Dendritic cell treated with granulocyte-macrophage colony-stimulating factor and Interleukin-4, amounts not matched to agents 40 ng/mL and 50 ng/mL, for 4 days (primary cell): ENCODE data around the gene RELB.

Experiments
- H3K27ac Mint-ChIP-seq: one replicate; pipeline ENCODE4 v1.8.0; 2022; ENCODE audit warnings: mild to moderate bottlenecking, mixed read lengths
- H3K27me3 Mint-ChIP-seq: one replicate; pipeline ENCODE4 v1.8.0; 2022; ENCODE audit warnings: mild to moderate bottlenecking, mixed read lengths
- H3K36me3 Mint-ChIP-seq: one replicate; pipeline ENCODE4 v1.8.0; 2022; ENCODE audit warnings: low read depth, mixed read lengths
- H3K4me1 Mint-ChIP-seq: one replicate; pipeline ENCODE4 v1.8.0; 2022; ENCODE audit warnings: low read depth, mixed read lengths
- H3K4me3 Mint-ChIP-seq: one replicate; pipeline ENCODE4 v1.8.0; 2022; ENCODE audit warnings: mild to moderate bottlenecking, moderate library complexity, mixed read lengths
- H3K9me3 Mint-ChIP-seq: one replicate; pipeline ENCODE4 v1.8.0; 2022; ENCODE audit warnings: mixed read lengths
- intact Hi-C: fragments of 100-400 bp; cut with micrococcal nuclease; formaldehyde crosslinking; loops from one replicate; pipeline ENCODE4 v1.15.0; 2022

The RELB gene

GRCh38 chr19:45079911-45080370 is 78.7 kb downstream of the RELB start:
- Mint-ChIP-seq H3K4me1 (peaks cover 52% of the 10 kb centered on the region), H3K9me3 (no peaks in the 10 kb centered on the region), H3K4me3 (peak overlapping the region; percentile 92), H3K27ac (peak overlapping the region; percentile 90), H3K27me3 (no peaks in the 10 kb centered on the region), H3K36me3 (peaks cover 50% of the 10 kb centered on the region)
- intact Hi-C loops: loop anchor here (1.0 to 5.0 kb wide), 2 partner anchors 11 to 38 kb away; no protein-coding TSS in a partner anchor

- H3K36me3 Mint-ChIP-seq: peaks cover 44% of the 10 kb centered on the region
- peaks cover 39% of the 10 kb centered on the region for H3K4me1 Mint-ChIP-seq
- intact Hi-C loops: no loop called here
- no peaks in the 10 kb centered on the region for H3K27me3 Mint-ChIP-seq
- H3K9me3 Mint-ChIP-seq: no peaks in the 10 kb centered on the region
- H3K4me3 Mint-ChIP-seq: no peak overlapping the region
- no peak overlapping the region for H3K27ac Mint-ChIP-seq
Measured at GRCh38 chr19:45082170-45082569, 80.9 kb downstream of the RELB start.

GRCh38 chr19:45086480-45086879 is 85.2 kb downstream of the RELB start:
- intact Hi-C loops: no loop called here
- Mint-ChIP-seq H3K4me3 (no peak overlapping the region), H3K36me3 (peaks cover 64% of the 10 kb centered on the region), H3K4me1 (peaks cover 30% of the 10 kb centered on the region), H3K9me3 (no peaks in the 10 kb centered on the region), H3K27me3 (no peaks in the 10 kb centered on the region), H3K27ac (no peak overlapping the region)

- no peaks in the 10 kb centered on the region for H3K27me3 Mint-ChIP-seq
- peaks cover 64% of the 10 kb centered on the region for H3K36me3 Mint-ChIP-seq
- peak overlapping the region; percentile 32 for H3K4me3 Mint-ChIP-seq
- H3K27ac Mint-ChIP-seq: peak overlapping the region; percentile 62
- no peaks in the 10 kb centered on the region for H3K9me3 Mint-ChIP-seq
- H3K4me1 Mint-ChIP-seq: peaks cover 31% of the 10 kb centered on the region
- intact Hi-C loops: no loop called here
Measured at GRCh38 chr19:45087531-45087930, 86.3 kb downstream of the RELB start.
